Measurements from ENCODE around the gene EBF3.

EBF3 gene

DNA sequence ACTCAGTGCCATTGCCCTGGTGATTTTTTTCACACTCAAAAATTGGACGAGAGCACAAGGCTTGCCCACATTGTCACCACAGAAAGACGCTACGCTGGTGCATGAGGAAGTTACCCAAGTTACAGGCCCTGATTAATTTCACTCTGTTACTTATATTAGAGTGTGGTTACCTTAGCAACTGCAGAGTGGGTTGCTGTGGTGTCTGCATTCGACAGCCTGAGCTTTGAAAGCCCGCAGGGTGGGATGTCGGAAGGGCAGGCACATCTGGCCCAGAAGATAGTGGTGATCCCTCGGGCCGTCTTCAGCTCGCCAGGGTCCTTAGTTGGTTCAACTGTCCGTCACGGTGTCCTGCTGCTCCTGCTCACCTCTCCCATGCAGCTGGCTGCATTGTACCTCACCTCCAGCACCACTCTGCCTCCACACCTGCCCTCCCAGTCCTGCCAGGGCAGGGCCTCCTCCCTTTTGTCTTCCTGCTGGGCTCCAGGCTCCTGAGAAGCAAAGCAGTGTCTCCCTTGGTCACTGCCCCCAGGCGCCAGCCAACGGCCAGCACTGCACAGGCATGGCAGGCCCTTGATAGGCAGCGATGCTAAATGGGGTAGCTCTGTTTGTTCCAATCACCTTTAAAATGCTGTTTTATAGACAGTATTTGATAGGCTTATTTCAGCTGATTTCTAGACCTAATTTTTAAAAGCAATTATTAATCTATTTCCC lies 167.2 kb downstream of the EBF3 start:
- no peak for DNase-seq (ENCODE audit: low read depth)

DNA sequence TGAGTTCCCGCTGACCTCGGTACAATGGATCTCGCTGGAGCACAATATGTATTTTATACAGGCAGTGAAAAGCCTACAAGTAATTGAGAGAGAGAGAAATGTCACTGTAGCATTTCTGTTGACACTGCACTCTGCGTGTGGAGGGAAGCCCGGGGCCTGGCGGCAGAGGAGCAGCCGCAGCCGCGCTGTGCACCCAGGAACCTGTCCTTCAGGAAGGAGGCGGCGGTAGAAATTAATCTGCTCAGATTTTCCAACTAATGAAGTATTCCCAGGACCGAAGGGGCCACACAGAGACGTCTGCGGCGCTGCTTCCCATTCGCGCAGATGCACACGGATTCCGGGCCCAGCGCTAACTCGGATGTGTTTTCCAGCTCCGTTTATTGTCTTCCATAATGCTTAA lies 170.1 kb downstream of the EBF3 start:
- DNase-seq (ENCODE audit: low read depth) = no peak

GRCh38 chr10:129793479-129793878 lies 170.6 kb downstream of the EBF3 start:
- no peak for DNase-seq (ENCODE audit: low read depth)

DNA sequence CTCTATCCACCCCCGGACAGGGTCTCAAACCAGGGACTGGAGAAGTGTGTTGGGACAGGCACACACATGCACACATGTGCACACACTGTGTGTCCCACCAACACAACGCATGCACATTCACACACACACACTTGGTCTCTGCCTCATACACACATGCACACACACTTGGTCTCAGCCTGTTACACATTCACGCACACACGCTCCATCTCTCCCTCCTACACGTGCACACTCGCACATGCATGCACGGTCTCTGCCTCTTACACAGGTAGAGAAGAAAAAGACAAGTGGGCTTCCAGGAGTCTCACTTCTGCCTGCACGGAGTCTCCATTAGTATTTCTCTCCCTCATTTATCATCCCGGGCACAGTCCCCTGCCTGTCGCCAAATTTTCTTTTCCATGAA lies 171.2 kb downstream of the EBF3 start:
- DNase-seq (ENCODE audit: low read depth) = no peak

DNA sequence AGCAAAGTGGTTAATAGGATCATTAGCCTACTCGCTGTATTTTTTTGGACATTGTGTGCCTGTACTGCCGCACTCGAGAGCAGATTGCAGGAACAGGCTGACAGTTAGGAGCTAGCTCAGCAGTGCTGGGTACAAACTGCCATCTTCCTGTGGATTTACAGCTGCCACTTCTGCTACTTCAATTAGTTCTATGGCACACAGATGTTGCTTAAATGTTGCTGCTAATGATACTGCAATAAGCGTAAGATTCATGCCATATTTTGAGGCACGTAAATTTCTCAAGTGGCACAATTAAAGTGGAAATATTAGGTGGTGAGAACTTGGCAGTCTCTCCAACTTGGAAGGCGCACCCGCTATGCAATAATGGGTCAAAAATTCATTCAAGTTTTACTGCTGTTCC lies 171.9 kb downstream of the EBF3 start:
- DNase-seq (ENCODE audit: low read depth) = no peak

DNA sequence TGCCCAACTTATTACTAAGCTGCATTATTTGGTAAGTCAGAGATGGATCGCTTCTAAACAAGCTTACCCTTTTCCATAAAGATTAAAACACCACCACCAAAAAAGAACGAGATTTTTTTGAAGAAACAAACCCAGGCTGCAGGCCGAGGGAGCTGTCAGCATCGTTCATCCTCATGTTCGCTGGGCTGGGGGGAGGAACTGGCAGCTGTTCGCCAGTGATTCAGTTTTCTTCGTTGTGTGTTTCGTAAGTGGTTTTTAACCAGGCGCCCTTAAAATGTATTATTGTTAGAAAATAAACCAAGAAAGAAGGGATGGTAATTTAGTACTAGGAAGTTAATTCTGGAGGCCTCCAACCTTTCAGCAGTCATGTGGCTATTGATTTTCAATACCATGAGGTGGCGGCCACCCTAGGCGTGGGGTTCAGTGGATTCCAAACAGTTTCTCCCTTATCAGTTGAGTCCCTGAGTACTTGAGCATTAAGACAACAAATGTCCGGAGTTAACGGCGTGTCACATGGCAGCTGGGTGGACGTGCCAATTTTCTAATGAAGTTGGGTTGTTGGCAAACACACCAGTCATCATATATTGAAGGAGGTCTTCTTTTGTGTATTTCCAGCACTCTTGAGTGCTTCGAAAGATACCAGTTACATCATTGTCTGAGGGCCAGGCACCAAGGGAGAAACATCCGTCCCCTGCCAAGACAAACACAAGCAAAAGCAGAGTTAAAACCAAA lies 173.2 kb downstream of the EBF3 start:
- DNase-seq (ENCODE audit: low read depth) = no peak

GRCh38 chr10:129788215-129788614 lies 175.9 kb downstream of the EBF3 start:
- no peak for DNase-seq (ENCODE audit: low read depth)

DNA sequence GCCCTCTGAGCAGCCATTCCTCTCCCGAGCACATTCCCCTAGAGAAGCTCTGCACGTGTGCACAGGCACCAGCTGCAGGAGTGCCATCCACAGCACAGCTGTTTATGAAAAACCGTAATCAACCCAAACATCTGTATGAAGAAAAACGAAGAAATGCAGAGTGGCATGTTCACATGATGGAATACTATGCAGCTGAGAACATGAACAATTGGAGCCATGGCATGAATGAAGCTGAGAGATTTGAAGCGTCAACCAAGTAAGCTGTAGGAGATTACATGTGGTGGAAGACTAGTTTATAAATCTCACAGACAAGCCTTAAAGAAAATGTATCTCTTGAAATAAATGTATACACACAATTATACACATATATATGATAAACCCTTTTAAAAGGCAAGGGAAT lies 176.5 kb downstream of the EBF3 start:
- DNase-seq (ENCODE audit: low read depth) = no peak

DNA sequence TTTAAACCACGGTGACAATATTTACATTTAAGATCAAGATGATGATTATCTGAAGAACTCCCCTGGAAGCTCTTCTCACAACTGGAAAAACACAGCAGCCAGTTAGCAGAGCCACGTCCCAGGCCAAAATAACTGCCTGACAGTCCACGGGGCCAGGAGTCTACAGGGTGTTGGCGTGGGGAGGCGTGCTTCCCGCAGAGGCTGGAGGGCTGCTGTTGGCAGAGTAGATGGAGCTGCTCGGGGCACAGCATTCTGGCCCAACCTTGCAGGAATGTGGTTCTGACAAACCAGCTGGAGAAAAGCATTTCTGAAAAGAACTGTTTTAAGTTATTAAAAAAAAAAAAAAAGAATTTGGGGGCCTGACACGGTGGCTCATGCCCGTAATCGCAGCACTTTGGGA lies 177.9 kb downstream of the EBF3 start:
- DNase-seq (ENCODE audit: low read depth) = no peak

DNA sequence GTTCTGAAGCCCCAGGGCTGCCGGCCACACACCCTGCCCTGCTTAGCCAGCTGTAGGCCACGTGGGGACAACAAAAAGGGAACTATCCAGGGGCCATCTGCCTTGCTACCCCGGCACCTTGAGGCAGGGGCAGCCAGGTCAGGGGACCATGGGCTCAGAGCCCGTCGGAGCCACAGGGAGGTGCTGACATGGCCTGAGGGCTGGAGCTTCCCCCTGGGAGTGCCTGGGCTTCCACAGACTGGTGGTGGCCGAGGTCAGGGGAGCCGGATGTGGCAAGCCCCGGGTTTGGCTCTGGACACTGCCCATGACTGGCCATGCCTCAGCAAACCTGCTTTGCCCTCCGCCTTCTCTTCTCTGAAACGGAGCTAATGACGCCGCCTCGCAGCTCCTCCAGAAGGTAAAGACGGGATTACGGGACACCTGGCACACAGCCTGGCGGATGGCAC lies 178.5 kb downstream of the EBF3 start:
- no peak for DNase-seq (ENCODE audit: low read depth)
